MM.1S (cell line): ENCODE measurements around the gene CDKN2B-AS1.

Experiments used
- DNase-seq: peaks from one replicate; pipeline ENCODE4 v3.0.0-alpha.2; 2015
- H2AFZ ChIP-seq: fragments of 300-600 bp; sonication (generic); 2 replicates; pipeline ENCODE4 v1.6.0; 2016; ENCODE audit warnings: antibody characterized with exemption, low read length
- H3F3A ChIP-seq: fragments of 300-600 bp; sonication (generic); 2 replicates; pipeline ENCODE4 v1.6.1; 2016; ENCODE audit warnings: mild to moderate bottlenecking, antibody characterized with exemption, low read length, moderate library complexity, mixed read lengths; ENCODE audit not compliant: insufficient read depth
- H3K27ac ChIP-seq: fragments of 300-600 bp; sonication (generic); 2 replicates; pipeline ENCODE4 v1.5.1; 2016; ENCODE audit warnings: mild to moderate bottlenecking, low read length
- H3K27me3 ChIP-seq: fragments of 300-600 bp; sonication (generic); replicated peaks from 2 replicates; pipeline ENCODE4 v1.6.0; 2016; ENCODE audit warnings: low read length; ENCODE audit not compliant: insufficient read depth
- H3K36me3 ChIP-seq: fragments of 300-600 bp; sonication (generic); replicated peaks from 2 replicates; pipeline ENCODE4 v1.6.1; 2016; ENCODE audit warnings: mild to moderate bottlenecking, low read length, mixed read lengths; ENCODE audit not compliant: insufficient read depth
- H3K4me1 ChIP-seq: fragments of 300-600 bp; sonication (generic); 2 replicates; pipeline ENCODE4 v1.6.1; 2016; ENCODE audit warnings: low read length, mixed read lengths
- H3K4me2 ChIP-seq: fragments of 300-600 bp; sonication (generic); 2 replicates; pipeline ENCODE4 v1.6.0; 2016; ENCODE audit warnings: low read depth, low read length
- H3K4me3 ChIP-seq: fragments of 300-600 bp; sonication (generic); 2 replicates; pipeline ENCODE4 v1.5.1; 2016; ENCODE audit warnings: low read length, mixed read lengths
- H3K79me2 ChIP-seq: fragments of 300-600 bp; sonication (generic); 2 replicates; pipeline ENCODE4 v1.6.1; 2016; ENCODE audit warnings: mixed run types, low read length, mixed read lengths
- H3K9ac ChIP-seq: fragments of 300-600 bp; sonication (generic); 2 replicates; pipeline ENCODE4 v1.6.1; 2016; ENCODE audit warnings: low read length, mixed read lengths
- H3K9me2 ChIP-seq: fragments of 300-600 bp; sonication (generic); replicated peaks from 2 replicates; pipeline ENCODE4 v1.6.1; 2016; ENCODE audit warnings: mild to moderate bottlenecking, low read length, mixed read lengths; ENCODE audit not compliant: insufficient read depth
- H3K9me3 ChIP-seq: fragments of 300-600 bp; sonication (generic); replicated peaks from 2 replicates; pipeline ENCODE4 v1.6.1; 2016; ENCODE audit warnings: mild to moderate bottlenecking, low read length, mixed read lengths; ENCODE audit not compliant: insufficient read depth
- H4K20me1 ChIP-seq: fragments of 300-600 bp; sonication (generic); 2 replicates; pipeline ENCODE4 v1.6.1; 2016; ENCODE audit warnings: mild to moderate bottlenecking, low read length, moderate library complexity, mixed read lengths; ENCODE audit not compliant: insufficient read depth
- CTCF ChIP-seq: fragments of 300-600 bp; sonication (generic); IDR thresholded peaks from 2 replicates; pipeline ENCODE4 v1.5.1; 2016; ENCODE audit warnings: antibody characterized with exemption, low read length, mixed read lengths
- EZH2 ChIP-seq: fragments of 300-600 bp; sonication (generic); optimal IDR thresholded peaks from 2 replicates; pipeline ENCODE3; 2017; ENCODE audit warnings: low read depth, mild to moderate bottlenecking, antibody characterized with exemption, low read length, mixed read lengths
- EZH2phosphoT487 ChIP-seq: fragments of 300-600 bp; sonication (generic); IDR thresholded peaks from 2 replicates; pipeline ENCODE4 v1.6.1; 2018; ENCODE audit warnings: antibody characterized with exemption, low read length

The CDKN2B-AS1 gene

GRCh38 chr9:22060831-22061383 is 66.3 kb downstream of the CDKN2B-AS1 start:
- no peaks in the 10 kb centered on the region for H4K20me1 ChIP-seq
- no peak overlapping the region for H3K9ac ChIP-seq
- no peaks in the 10 kb centered on the region for H3K36me3 ChIP-seq
- no peak for DNase-seq
- no peak overlapping the region for H3K4me2 ChIP-seq
- no peak overlapping the region for H3K27ac ChIP-seq
- H3K79me2 ChIP-seq: no peaks in the 10 kb centered on the region
- 0 out of 2 replicates have a peak, but pooled peaks cover 2% of the 10 kb centered on the region for H3F3A ChIP-seq
- no peaks in the 10 kb centered on the region for H3K9me2 ChIP-seq
- no peaks in the 10 kb centered on the region for H3K27me3 ChIP-seq
- no peak overlapping the region for H2AFZ ChIP-seq
- no peak overlapping the region for H3K4me3 ChIP-seq
- no peaks in the 10 kb centered on the region for H3K4me1 ChIP-seq
- H3K9me3 ChIP-seq: no peaks in the 10 kb centered on the region
- TF ChIP-seq EZH2 (no peak), EZH2phosphoT487 (no peak), CTCF (no peak)

- no peaks in the 10 kb centered on the region for H3F3A ChIP-seq
- no peaks in the 10 kb centered on the region for H3K79me2 ChIP-seq
- TF ChIP-seq CTCF (no peak), EZH2phosphoT487 (no peak), EZH2 (no peak)
- no peak overlapping the region for H3K27ac ChIP-seq
- H4K20me1 ChIP-seq: no peaks in the 10 kb centered on the region
- H3K36me3 ChIP-seq: no peaks in the 10 kb centered on the region
- no peak overlapping the region for H3K4me2 ChIP-seq
- no peak overlapping the region for H3K9ac ChIP-seq
- no peak overlapping the region for H2AFZ ChIP-seq
- H3K9me2 ChIP-seq: no peaks in the 10 kb centered on the region
- H3K4me3 ChIP-seq: no peak overlapping the region
- no peaks in the 10 kb centered on the region for H3K27me3 ChIP-seq
- H3K4me1 ChIP-seq: no peaks in the 10 kb centered on the region
- DNase-seq: no peak
- no peaks in the 10 kb centered on the region for H3K9me3 ChIP-seq
Measured at GRCh38 chr9:22064957-22065356, 70.4 kb downstream of the CDKN2B-AS1 start.

GRCh38 chr9:22065431-22066200 is 71.0 kb downstream of the CDKN2B-AS1 start:
- Histone ChIP-seq H3K4me3 (no peak overlapping the region), H3K4me1 (no peaks in the 10 kb centered on the region), H3K9ac (no peak overlapping the region), H3K4me2 (no peak overlapping the region), H2AFZ (no peak overlapping the region), H3K36me3 (no peaks in the 10 kb centered on the region), H3K9me2 (no peaks in the 10 kb centered on the region), H3K27me3 (no peaks in the 10 kb centered on the region), H3K9me3 (no peaks in the 10 kb centered on the region), H3K27ac (no peak overlapping the region), H3F3A (no peaks in the 10 kb centered on the region), H4K20me1 (no peaks in the 10 kb centered on the region), H3K79me2 (no peaks in the 10 kb centered on the region)
- TF ChIP-seq CTCF (no peak), EZH2 (no peak), EZH2phosphoT487 (no peak)
- no peak for DNase-seq
